CD4-positive, alpha-beta T cell treated with Interleukin-12 subunit alpha and Interleukin-12 subunit beta, for 1 hour (primary cell): ENCODE results near the gene FMR1NB.

Experiments used
- DNase-seq: peaks from one replicate; pipeline ENCODE4 v3.0.0-alpha.2; 2020

The FMR1NB gene, protein sequence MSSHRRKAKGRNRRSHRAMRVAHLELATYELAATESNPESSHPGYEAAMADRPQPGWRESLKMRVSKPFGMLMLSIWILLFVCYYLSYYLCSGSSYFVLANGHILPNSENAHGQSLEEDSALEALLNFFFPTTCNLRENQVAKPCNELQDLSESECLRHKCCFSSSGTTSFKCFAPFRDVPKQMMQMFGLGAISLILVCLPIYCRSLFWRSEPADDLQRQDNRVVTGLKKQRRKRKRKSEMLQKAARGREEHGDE

DNA sequence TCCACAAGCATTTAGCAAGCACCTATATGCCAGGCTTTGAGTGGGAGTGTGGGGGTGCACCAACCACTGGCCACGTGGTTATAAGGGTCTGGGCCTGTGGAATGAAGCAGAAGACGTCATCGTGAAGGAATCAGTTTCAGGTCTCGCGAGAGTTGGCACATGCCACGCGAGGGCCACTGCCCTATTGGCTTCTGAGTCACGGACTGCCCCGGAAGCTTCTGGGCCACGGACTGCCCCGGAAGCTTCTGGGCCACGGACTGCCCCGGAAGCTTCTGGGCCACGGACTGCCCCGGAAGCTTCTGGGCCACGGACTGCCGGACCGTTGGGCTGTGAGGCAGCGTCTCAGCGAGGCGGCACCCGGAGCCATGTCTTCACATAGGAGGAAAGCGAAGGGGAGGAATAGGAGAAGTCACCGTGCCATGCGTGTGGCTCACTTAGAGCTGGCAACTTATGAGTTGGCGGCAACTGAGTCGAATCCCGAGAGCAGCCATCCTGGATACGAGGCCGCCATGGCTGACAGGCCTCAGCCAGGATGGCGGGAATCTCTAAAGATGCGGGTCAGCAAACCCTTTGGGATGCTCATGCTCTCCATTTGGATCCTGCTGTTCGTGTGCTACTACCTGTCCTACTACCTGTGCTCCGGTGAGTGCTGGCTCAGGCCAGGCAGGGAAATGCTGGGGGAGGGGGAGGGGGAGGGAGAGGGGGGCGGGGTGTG lies at the start of gene FMR1NB:
Gene FMR1NB, plus strand, starts transcription at position 300 of the 715 bp plus-strand sequence. Its CDS starts 66 bp downstream, at position 366.
- no peak for DNase-seq

DNA sequence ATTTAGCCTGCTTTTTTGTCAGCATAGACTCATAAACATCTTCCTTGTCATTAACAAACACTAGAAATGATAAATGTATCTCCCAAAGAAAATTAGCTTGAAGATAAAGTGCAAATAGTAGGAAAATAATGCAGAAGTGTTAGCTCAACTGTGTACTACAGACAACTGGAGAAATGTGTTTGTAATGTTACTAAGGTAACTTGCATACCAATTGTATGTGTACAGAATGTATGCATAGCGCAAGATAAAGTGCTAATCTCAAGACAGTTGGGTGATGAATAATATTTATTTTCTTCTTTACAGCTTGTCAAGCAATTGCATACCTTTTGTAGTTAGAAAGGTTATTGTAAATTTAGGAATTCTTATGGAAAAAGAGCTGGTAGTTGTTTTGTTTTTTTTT lies 47.3 kb upstream of the FMR1NB start:
- no peak for DNase-seq

DNA sequence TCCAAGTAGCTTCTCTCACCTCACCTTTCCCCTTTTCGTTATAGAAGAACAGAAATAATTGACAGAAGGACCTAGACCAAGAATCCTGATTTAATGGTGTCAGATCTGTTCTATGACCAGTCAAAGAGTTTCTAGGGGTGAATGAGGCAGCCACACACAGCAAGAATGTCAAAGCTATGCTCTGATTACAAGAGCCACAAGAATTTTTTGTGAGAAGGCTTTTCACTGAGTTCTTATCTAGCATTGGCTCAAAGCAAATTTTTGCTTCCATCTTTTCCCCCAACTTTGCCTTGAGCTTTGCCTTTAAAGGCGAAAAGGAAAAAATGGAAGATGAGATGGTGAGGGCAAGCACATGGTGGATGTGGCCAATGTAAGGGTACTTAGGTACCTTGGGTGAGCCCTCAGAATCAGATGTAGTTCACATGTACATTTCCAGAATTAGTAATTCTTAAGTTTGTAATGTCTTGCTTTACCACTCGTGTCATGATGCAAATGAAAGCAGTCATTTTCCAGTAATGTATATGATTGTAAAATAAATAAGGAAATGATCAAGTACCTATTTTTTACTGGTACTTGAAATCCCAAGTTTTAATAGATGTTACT lies 45.9 kb upstream of the FMR1NB start:
- no peak for DNase-seq

DNA sequence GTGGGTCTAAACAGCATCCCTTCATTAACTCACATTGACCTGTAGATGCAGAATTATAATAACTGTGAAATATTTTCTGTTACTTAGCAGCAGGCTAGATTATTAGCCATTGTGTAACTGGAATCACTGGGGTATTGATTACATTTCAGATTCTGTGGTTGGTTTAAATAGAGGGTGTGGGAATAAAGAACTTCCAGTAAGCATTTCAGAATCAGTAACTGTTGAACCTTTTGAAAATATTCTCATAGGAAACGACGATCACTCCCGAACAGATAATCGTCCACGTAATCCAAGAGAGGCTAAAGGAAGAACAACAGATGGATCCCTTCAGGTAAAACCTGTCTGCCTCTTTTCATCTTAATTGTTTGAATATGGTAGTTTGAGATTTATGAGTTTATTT lies 35.9 kb upstream of the FMR1NB start:
- DNase-seq = no peak

DNA sequence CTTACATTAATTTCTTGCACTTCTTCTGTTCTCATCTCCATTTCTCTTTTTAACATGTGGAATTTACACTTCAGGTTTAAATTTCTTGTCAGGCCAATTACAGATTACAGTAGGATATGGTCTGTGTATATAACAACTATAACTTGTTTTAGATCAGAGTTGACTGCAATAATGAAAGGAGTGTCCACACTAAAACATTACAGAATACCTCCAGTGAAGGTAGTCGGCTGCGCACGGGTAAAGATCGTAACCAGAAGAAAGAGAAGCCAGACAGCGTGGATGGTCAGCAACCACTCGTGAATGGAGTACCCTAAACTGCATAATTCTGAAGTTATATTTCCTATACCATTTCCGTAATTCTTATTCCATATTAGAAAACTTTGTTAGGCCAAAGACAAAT lies 32.6 kb upstream of the FMR1NB start:
- DNase-seq = no peak

DNA sequence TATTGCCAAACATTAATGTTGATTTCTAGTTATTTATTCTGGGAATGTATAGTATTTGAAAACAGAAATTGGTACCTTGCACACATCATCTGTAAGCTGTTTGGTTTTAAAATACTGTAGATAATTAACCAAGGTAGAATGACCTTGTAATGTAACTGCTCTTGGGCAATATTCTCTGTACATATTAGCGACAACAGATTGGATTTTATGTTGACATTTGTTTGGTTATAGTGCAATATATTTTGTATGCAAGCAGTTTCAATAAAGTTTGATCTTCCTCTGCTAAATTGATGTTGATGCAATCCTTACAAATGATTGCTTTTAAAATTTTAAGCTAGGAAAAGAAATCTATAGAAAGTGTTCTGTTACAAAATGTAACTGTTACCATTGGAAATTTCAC lies 30.8 kb upstream of the FMR1NB start:
- DNase-seq = no peak

DNA sequence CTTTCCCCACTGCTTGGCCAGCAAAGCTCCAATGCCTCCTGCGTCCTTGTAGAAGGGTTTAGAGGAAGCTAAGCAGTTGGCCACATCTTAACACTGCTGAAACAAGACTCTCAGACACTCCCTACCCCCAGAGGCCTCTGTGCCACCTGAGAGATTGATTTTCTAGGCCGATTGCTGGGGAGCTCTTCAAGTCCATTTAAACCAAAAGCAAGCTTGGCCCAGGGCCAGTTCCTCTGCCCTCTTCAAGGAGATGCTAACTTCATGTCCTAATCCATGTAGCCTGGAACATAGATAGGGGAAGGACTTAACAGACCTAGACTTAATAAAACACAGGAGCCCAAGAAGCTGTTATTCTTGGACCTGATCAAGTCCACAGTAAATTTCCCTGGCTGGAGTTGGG lies 27.2 kb upstream of the FMR1NB start:
- no peak for DNase-seq

DNA sequence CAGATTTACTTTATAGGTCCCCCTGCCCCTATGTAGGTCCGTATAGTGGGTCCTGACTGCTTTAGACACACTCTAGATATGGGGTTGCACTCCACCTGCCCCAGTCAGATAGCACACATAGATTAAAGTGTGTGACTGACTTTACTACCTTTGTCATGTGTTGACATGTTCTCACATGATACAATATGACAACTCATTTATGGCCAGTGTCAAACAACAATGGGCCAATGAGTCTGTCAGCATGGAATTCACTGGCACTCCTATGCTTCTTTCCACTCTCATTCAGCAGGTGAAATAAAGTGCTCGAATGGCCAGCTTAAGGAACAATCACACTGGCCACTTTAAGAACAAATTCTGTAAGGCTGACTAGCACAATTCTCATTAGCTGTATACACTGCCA lies 23.8 kb upstream of the FMR1NB start:
- DNase-seq = no peak

DNA sequence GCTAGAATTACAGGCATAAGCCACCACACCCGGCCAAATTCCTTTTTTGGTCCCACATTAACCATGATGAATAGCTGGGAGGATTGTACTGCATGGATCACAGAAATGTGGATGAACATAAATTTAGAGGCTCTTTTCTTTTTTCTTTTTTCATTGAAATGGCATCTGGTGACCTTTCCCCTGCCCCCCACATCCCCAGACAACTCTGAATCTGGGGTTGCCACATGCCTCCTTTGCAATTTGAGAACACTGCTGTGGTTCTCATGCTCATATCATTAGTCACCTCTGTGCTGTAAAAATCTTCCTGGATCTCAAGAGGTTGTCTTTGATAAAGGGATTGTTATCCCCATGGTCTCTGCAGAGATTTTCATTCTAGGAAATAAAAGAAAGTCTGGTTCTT lies 22.8 kb upstream of the FMR1NB start:
- DNase-seq = no peak

DNA sequence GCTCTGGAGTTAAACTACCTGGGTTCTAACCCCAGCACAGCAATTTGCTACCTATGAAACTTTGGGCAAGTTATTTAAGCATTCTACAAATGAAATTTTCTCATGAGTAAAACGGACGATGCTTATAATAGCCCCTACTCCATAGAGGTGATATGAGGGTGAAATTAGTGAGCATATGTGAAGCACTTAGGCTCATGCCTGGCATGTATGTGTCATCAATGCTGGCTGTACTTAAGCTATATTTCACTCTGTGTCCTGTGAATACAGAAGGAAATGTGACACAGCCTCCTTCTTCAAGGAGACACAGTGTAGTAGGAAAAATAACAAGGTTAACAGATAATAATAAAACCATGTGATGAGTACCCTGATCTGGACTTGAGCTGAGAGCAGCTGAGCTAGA lies 20.4 kb upstream of the FMR1NB start:
- DNase-seq = no peak

DNA sequence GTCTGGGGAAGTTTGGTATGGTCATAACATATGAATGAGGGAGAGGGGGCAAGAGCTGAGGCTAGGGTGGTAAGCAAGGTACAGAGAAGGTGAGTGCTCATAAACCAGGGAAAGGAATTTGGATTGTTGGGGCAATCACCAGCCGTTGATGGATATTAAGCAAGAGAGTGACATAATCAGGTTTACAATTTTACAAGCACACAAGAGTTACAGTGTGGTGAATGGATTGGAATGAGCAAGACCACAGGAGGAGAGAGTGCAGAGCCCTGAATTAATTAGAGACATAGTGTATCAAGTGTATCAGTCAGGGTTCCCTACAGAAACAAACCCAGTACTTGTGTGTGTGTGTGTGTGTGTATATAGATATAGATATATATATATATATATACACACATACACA lies 18.7 kb upstream of the FMR1NB start:
- no peak for DNase-seq

DNA sequence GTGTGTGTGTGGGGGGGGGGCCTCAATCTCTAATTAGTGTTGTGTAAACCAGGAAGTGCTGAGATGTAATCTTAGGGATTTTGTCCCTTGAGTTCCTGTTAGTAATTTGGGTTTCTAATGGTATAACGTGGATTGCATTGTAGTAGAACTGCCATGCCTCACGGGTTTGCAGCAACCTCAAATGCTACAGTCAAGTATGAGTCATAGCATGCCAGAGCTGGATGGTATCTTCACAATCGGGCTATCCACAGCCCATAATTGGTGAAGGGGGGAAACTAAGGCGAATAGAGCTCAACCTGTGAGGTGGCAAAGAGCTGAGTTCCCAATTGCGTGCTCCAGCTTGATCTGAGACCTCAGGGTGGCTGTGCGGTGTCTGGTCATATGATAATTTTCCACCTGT lies 2.2 kb upstream of the FMR1NB start:
- no peak for DNase-seq

DNA sequence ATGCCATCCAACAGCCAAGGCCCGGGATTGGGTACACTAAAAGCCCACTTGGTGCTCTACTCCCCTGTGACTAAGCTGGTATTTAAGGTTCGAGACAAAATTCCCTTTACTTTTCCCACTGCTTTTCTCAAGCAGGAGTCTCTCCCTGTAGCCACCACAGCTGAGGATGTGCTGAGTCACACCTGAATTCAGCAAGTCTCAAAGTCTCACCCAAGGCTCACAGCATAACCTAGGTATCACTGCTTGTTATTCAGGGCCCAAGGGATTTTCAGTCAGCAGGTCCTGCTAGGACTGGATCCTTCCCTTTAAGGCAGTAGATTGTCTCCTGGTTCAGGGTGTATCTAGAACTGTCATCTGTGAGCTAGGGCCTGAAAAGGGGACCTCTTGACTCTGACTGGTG lies 39.2 kb downstream of the FMR1NB start:
- DNase-seq = no peak

DNA sequence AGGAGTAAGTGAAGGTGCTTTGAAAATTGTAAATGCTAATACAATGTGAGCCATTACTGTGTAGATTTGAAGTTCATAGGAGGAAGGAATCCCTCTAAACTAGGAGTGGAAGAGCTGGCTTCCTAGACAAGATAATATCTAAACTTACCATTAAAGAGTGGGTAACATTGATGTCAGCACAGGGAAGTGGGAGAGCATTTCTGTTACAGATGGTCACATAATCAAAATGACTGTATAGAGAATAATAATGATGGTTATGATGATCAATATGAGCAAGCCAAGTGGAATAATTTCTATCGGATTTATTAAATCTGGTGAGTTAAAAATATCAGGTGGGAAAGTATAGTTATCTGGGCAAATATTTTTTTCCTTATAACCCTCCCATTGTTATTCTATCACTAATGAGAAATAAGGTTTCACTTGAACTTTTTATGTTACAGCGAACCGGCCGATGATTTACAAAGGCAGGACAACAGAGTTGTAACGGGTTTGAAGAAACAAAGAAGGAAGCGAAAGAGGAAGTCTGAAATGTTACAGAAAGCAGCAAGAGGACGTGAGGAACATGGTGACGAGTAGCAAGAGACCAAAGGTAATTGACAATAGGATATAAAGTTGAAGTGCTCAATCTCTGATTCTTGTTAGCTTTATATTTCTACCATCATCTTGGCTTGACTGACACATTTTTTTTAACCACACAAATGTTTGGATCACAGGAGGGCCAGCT lies 43.5 kb downstream of the FMR1NB start:
- no peak for DNase-seq

DNA sequence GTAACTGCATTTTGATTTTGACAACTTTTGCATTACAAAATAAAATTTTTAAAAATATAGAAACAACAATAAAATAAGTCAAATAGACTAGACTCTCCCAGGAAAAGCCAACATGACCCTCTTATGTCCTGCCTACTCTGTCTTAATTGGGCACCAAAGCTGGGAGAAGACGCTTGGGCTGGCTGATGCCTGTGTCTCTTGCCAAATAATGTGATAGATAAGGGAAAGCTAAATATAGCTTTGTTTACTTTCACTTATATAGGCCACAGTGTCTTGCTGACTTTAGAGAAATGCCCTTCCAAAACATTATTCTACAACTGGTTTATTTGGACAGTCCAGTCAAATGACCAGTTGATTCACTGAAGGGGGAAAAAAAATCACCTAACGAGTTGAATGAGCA lies 54.2 kb downstream of the FMR1NB start:
- DNase-seq = no peak

DNA sequence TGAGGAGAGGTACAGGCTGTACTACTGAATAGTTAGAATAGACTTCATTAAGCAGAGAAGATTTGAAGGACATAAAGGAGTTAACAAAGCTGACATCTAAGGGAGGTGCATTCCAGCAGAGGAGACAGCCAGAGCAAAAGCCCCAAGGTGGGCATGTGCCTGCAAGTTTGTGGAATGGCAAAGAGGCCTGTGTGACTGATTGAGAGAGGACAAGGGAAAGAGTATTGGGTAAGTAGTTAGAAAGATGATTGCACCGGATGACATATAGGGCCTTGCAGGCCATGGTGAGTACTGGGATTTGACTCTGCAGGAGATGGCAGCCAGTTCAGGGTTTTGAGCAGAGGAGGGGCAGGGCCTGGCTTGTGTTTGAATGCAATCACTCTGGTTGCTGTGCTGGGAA lies 55.9 kb downstream of the FMR1NB start:
- no peak for DNase-seq

DNA sequence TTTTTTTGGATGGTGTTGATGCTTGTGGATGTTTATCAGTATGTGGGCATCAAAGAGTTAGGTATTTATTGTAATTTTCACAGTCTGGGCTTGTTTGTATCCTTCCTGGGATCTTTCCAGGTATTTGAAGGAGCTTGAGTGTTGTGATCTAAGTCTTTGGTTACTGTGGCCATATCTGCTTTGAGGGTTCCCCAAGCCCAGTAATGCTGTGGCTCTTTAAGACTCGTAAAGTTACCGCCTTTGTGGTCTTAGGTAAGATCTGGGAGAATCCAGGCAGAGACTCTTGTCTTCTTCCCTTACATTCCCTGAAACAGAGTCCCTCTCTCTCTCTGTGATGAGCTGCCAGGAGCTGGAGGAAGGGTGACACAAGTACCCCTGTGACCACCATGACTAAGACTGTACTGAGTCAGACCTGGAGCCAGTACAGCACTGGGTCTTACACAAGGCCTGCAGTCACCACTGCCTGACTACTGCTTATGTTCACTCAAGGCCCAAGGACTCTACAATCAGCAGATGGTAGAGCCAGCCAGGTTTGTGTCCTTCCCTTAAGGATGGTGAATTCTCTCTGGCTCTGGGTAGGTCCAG lies 62.2 kb downstream of the FMR1NB start:
- no peak for DNase-seq

DNA sequence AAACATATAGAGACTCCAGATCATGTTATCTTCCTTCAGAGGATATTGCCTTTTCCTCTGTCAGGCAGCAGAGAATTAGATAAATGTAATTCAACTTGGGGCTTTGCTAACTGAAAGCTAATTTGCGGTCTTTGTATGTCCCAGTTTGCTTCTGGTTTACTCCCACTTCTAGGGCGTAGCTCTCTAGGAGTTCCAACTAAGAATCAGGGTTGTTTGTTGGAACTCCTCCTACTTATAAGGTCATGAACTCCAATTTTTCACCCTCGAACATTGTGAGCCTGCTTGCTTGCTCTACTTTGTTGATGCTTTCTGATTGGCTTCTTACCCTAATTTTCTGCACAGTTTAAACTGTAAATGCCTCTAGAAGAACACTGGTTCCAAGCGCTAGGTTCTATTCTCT lies 66.1 kb downstream of the FMR1NB start:
- no peak for DNase-seq

DNA sequence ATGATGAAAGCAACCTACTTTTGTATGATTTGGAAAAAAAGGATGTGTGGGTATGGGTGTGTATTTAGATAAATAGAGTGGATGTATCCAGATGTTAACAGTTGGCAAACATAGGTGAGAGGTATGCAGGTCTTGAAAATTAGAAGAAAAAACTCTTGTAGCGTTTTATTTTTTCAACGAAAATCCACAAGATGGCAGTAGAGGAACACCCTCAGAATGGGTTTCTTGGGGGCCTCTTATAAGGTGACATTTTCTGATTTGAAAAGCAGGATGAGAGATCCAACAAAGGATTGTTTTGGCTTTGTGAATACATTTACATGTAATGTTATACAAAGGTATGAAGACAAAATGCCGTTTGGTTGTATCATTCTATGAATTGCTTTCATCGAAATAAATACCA lies 68.3 kb downstream of the FMR1NB start:
- DNase-seq = peak; percentile 39

DNA sequence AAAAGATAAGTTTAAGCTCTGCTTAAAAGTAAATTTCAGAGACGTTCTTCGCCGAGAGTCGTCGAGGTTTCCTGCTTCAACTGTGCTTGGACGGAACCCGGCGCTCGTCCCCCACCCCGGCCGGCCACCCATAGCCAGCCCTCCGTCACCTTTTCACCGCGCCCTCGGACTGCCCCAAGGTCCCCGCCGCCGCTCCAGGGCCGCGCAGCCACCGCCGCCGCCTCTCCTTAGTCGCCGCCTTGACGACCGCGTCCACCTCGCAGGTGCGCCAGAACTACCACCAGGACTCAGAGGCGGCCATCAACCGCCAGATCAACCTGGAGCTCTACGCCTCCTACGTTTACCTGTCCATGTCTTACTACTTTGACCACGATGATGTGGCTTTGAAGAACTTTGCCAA lies 70.8 kb downstream of the FMR1NB start:
- DNase-seq = no peak

DNA sequence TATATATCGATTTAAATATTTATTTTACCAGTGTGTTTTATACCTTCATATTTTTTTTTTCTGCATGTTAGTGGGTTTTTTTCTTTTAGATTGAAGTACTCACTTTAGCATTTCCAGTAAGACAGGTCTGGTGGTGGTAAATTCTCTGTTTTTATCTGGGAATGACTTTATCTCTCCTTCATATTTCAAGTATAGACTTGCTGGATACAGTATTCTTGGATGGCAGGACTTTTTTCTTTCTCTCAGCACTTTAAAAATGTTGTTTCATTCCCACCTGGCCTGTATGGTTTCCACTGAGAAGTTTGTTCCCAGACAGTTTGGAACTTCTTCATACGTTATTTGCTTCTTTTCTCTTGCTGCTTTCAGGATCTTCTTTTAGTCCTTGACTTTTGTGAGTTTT lies 86.1 kb downstream of the FMR1NB start:
- DNase-seq = no peak

DNA sequence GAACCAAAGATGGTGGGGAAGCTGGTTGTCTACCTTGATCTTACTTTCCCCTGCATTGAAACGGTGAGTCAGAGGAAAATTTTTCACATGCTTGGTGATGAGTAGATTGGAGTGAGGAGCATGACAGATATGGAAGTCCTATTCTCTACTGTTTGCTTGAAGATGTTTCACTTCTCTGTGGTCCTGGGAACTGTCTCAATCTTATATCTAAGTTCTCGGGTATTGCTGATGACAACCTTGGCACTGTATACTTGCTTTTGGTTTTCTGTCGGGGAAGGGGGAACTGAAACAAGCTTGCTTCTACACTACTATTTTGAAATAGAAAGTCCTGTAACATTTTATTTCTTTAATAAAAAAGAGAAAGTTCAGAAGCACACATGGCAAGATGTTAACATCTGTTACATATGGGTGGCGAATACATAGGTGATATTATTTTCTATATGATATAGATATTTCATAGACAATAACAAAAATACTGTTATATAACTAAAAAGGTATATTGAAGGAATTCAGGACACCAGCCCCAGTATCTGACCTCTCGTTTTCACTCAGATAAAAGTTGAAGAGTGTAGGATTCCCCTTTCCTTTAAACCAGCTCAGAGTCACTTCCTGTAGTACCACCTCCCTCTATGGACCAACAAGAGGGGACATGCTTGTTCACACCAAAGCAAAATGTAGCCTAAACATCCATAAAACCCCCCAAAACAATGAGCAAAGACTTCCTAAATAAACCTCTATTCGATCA lies 88.8 kb downstream of the FMR1NB start:
- no peak for DNase-seq

DNA sequence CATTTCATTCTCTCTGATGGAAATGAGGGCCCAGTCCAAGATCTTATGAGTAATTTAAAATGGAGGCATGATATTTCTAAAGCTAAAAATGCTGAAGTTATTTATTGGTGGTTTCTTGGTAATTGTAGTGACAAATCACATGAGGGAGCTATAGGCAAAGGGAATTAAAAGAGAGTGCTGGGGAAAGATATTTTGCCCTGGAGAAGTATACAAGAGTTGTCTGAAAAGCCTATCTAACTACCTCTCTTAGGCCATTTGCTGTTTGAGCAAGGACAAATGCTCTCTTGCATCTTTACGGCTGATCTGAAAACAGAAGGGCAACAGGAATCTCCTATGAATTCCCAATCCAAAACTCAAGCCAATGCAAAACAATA lies 89.4 kb downstream of the FMR1NB start:
- no peak for DNase-seq
